A549 (cell line): ENCODE results near the gene NSMCE3.

ENCODE experiments used
- BHLHE40 ChIP-seq: IDR thresholded peaks from 2 replicates; pipeline ENCODE4 v1.6.1; 2012; ENCODE audit warnings: low read depth, low read length, inconsistent platforms
- CEBPB ChIP-seq, 2 experiments: fragments of >200 bp in 1 of 2; sonication (Bioruptor Twin) in 1 of 2; formaldehyde crosslinking in 1 of 2; IDR thresholded peaks; 2 replicates each; pipeline ENCODE4 v1.6.1; 2012 to 2016
- CTCF ChIP-seq: fragments of >200 bp; sonication (Bioruptor Twin); formaldehyde crosslinking; IDR thresholded peaks from 3 replicates; pipeline ENCODE4 v1.5.1; 2016
- ESRRA ChIP-seq: fragments of 150-350 bp; IDR thresholded peaks from 2 replicates; pipeline ENCODE4 v1.6.1; 2014; ENCODE audit warnings: mild to moderate bottlenecking, low read length, borderline replicate concordance
- JUN ChIP-seq, 2 experiments: fragments of >200 bp; sonication (Bioruptor Twin); formaldehyde crosslinking; IDR thresholded peaks; 2 replicates in 1 of 2; 3 replicates in 1 of 2; pipeline ENCODE4 v1.6.1; 2016 to 2017
- NR3C1 ChIP-seq: fragments of >200 bp; sonication (Bioruptor Twin); formaldehyde crosslinking; IDR thresholded peaks from 3 replicates; pipeline ENCODE4 v1.6.1; 2017
- POLR2A ChIP-seq: IDR thresholded peaks from 2 replicates; pipeline ENCODE4 v1.6.1; 2012; ENCODE audit warnings: mild to moderate bottlenecking, low read length
- RNF2 ChIP-seq: fragments of 200-600 bp; sonication (generic); IDR thresholded peaks from 2 replicates; pipeline ENCODE4 v1.6.1; 2016; ENCODE audit warnings: low read depth, mild to moderate bottlenecking, antibody characterized with exemption, moderate library complexity, borderline replicate concordance
- TFCP2L1 ChIP-seq: fragments of 250-450 bp; sonication (Bioruptor Pico); IDR thresholded peaks from 2 replicates; pipeline ENCODE4 v1.5.0; 2021; ENCODE audit warnings: mild to moderate bottlenecking

DNA sequence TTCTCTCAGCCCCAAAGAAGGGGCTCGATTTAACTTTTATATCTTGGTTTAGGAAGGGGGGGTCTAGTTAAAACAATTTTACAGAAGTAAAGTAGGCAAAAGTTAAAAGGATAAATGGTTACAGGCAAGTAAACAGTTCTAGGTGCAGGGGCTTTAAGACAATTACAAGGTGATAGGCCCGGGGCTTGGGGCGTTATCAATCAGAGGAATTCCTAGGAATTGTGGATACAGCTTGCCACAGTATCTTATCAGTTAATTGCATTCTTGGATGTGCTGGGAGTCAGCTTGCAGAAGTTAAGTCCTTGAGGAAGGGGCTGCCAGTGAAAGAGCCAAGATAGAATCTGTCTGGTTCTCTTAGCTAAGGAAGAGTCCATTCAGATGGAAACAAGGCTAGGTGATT, 52.7 kb downstream of the NSMCE3 start:
- TF ChIP-seq TFCP2L1 (CRISPR knock-in tag) (no peak), CEBPB (IDR thresholded peaks at IDR 0.05) (no peak), BHLHE40 (no peak), CTCF (no peak), POLR2A (no peak), ESRRA (no peak), RNF2 (no peak), JUN (IDR thresholded peaks at IDR 0.05) (no peak), NR3C1 (no peak)
